ENCODE data around the gene ENTPD6.

Gene ENTPD6

GRCh38 chr20:25188218-25188617 is 7.3 kb upstream of the ENTPD6 start:
- FAIRE-seq = no peak
- no peak for DNase-seq (ENCODE audit: insufficient read length, low spot score)
- TF ChIP-seq, protein P1, sequence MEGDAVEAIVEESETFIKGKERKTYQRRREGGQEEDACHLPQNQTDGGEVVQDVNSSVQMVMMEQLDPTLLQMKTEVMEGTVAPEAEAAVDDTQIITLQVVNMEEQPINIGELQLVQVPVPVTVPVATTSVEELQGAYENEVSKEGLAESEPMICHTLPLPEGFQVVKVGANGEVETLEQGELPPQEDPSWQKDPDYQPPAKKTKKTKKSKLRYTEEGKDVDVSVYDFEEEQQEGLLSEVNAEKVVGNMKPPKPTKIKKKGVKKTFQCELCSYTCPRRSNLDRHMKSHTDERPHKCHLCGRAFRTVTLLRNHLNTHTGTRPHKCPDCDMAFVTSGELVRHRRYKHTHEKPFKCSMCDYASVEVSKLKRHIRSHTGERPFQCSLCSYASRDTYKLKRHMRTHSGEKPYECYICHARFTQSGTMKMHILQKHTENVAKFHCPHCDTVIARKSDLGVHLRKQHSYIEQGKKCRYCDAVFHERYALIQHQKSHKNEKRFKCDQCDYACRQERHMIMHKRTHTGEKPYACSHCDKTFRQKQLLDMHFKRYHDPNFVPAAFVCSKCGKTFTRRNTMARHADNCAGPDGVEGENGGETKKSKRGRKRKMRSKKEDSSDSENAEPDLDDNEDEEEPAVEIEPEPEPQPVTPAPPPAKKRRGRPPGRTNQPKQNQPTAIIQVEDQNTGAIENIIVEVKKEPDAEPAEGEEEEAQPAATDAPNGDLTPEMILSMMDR (IDR thresholded peaks at IDR 0.05; ENCODE audit: insufficient read depth, missing control alignments) = no peak

DNA sequence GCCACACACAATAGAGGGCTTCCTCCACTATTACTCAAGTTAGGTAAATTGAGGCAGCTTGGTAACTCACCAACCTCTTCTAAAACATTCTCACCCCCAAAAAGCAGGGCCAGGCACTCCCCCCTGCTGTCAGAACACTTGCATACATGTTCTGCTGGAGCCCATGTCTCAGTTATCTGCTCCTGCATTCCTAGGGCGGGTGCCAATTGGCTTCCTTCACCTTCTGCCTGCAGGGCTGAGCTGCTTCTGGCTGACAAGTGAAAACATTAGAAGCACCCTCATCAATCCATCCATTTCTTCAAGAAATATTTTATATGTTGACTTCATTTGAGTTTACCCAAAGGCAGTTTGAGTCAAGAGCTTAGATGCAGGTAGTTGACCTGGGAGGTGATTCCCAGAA is 4.5 kb upstream of the ENTPD6 start:
- no peak for FAIRE-seq
- DNase-seq (ENCODE audit: insufficient read length, low spot score) = no peak
- TF ChIP-seq, protein P1 (IDR thresholded peaks at IDR 0.05; ENCODE audit: insufficient read depth, missing control alignments) = no peak

GRCh38 chr20:25191689-25192088 is 3.8 kb upstream of the ENTPD6 start:
- FAIRE-seq = no peak
- TF ChIP-seq, protein P1 (IDR thresholded peaks at IDR 0.05; ENCODE audit: insufficient read depth, missing control alignments) = no peak
- no peak for DNase-seq (ENCODE audit: insufficient read length, low spot score)

DNA sequence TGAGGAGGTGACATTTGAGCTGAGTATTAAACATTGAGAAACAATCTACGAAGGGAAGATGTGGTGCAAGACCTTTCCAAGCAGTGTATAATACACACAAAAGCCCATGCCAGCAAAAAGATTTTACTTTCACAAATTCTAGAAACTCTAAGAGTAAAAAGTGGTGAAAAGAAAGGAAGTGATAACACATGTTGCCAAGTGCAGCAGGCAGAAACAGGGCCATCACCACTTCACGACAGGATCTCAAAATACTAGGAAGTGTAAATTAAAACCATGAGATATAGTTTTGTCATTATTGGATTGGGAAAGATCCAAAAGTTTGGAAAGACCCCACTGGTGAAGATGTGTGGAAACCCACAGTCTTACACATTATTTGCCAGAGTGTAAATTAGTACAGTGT is 1.7 kb upstream of the ENTPD6 start:
- TF ChIP-seq, protein P1 (IDR thresholded peaks at IDR 0.05; ENCODE audit: insufficient read depth, missing control alignments) = no peak
- DNase-seq (ENCODE audit: insufficient read length, low spot score) (no peak), FAIRE-seq (no peak)

GRCh38 chr20:25194333-25194972 is 1.1 kb upstream of the ENTPD6 start:
- TF ChIP-seq, protein P1 (IDR thresholded peaks at IDR 0.05; ENCODE audit: insufficient read depth, missing control alignments) = no peak
- DNase-seq (ENCODE audit: insufficient read length, low spot score) (no peak), FAIRE-seq (no peak)

DNA sequence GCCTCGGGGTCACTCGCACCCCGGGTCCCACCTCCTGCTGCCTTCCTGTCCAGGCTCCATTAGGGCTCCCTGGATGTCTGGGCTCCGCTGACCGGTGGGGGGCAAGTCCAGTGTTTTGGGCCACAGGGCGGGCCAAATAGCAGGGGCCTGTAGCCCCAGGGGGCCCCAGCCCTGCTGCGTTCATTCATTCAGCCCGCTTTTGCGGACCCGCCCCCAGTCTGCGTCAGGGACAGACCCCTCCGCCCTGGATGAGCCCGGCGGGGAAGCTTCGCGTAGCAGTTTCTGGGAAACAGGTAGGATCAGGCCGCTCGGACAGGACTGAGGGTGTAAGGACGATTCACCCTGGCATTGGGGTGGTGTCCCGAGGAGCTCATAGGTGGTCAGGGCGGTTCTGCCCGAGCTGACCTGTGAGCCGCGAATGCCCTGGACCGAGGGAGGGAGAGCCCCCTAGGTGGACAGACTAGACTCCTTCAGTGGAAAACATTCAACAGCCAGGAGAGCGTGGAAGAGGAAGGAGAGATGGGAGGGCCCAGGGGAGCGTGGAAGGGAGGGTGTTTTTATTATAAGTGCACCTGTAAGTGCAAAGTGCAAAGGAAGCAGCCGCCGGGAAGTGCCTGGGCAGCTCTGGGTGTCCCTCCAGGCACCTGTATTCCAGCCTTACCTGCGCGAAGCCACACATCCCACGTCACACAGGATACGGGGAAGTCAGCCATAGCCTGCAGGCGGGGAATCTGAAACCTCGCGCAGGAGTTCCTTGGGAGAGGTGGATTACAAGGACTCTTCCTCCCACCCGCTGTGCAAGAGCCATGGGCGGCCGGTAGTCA is 662 bp downstream of the ENTPD6 start:
- FAIRE-seq = no peak
- TF ChIP-seq, protein P1 (IDR thresholded peaks at IDR 0.05; ENCODE audit: insufficient read depth, missing control alignments) = no peak
- no peak for DNase-seq (ENCODE audit: insufficient read length, low spot score)

- FAIRE-seq = no peak
- DNase-seq (ENCODE audit: insufficient read length, low spot score) = no peak
- TF ChIP-seq, protein P1 (IDR thresholded peaks at IDR 0.05; ENCODE audit: insufficient read depth, missing control alignments) = no peak
Observed at GRCh38 chr20:25196786-25197120, 1.2 kb downstream of the ENTPD6 start.
